GM19025 (cell line): ENCODE data around the gene TOP1.

Experiments
- ATAC-seq: cut with Tn5 transposase; IDR thresholded peaks from one replicate; pipeline ENCODE4 v1.9.1; 2021; ENCODE audit warnings: mild to moderate bottlenecking, low read depth, moderate library complexity; ENCODE audit not compliant: unreplicated experiment

Gene TOP1

DNA sequence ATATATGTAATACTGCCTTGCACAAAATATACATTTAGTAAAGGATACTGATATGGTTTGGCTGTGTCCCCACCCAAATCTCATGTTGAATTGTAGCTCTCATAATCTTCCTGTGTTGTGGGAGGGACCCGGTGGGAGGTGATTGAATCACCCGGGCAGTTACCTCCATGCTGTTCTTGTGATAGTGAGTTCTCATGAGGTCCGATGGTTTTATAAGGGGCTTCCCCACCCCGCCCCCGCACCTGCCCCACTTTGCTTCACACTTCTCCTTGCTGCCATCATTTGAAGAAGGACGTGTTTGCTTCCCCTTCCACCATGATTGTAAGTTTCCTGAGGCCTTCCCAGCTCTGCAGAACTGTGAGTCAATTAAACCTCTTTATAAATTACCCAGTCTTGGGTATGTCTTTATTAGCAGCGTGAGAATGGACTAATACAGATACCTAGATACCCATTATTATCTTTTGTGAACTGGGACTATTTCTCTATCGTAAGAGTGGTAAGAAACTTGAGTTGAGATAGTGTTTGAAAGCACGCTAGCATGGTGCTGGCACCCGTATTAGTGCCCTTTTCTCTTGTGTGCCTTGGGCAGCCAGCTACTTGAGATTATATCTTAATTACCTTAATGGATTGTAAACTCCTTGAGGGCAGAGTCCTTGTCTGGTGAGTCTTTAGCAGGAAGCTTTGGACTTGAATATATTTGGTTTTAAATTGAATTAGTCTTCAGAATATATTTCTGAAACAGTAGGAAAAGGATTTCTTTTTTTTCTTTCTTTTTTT is 25.6 kb downstream of the TOP1 start:
- no peak for ATAC-seq

DNA sequence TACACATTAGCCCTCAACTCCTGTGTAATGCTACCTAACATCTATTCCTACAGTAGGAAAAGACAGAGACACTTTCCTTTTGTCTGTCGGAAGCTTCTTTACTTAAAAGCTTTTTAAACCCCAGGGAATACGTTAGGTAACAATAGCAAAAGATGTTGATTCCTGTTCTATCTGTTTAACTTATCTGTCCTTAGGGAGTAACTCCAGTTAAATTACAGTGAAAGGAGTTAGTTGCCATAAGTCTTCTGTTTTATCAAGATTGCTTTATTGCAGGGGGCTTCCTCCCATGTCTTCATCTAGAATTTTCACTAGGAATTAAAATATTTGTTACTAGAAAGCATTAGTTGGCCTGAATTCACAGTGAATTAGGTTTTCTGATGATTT is 26.2 kb downstream of the TOP1 start:
- no peak for ATAC-seq

DNA sequence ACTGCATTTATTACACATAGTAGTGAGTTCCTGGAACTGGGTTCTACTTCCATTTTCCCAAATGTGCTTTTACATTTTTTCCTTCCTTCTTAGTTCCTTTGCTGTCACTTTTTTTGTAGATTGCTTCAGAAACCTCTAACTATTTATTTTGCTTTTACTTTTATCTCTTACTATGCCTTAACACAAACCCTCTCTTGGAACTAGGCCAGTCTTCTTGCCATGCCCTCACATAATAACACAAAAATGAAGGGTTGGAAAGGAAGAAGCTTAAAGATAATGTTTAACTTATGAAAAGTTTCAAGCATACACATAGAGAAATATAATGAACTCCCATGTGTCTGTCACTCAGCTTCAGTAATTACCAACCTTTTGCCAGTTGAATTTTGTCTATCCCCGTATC is 27.1 kb downstream of the TOP1 start:
- ATAC-seq = no peak

DNA sequence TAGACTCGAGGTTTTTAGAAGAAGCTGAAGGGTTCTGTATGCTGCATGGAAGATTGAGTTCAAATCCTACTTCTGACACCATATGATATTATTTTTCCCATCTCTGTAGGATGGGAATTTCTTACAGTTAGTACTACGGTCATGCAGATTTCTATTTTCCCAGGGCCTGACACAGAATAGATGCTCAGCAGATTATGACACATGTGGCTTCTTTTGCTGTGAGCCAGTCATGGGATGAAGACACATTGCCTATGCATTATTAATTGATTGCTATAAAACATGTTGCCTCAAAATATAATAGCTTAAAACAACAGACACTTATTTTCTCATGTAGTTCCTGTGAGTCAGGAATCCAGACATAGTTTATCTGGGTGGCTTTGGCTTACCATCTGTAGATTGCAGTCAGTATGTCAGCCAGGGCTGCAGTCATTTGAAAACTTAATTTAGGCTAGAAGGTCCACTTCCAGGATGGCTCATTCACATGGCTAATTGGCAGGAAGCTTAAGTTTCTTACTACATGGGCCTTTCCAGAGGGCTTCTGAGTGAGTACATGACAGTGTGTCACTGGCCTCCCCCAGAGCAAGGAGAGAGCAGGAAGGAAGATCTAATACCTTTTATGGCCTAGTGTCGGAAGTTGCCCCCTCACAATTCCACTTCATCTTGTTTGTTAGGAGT is 29.5 kb downstream of the TOP1 start:
- ATAC-seq = no peak

DNA sequence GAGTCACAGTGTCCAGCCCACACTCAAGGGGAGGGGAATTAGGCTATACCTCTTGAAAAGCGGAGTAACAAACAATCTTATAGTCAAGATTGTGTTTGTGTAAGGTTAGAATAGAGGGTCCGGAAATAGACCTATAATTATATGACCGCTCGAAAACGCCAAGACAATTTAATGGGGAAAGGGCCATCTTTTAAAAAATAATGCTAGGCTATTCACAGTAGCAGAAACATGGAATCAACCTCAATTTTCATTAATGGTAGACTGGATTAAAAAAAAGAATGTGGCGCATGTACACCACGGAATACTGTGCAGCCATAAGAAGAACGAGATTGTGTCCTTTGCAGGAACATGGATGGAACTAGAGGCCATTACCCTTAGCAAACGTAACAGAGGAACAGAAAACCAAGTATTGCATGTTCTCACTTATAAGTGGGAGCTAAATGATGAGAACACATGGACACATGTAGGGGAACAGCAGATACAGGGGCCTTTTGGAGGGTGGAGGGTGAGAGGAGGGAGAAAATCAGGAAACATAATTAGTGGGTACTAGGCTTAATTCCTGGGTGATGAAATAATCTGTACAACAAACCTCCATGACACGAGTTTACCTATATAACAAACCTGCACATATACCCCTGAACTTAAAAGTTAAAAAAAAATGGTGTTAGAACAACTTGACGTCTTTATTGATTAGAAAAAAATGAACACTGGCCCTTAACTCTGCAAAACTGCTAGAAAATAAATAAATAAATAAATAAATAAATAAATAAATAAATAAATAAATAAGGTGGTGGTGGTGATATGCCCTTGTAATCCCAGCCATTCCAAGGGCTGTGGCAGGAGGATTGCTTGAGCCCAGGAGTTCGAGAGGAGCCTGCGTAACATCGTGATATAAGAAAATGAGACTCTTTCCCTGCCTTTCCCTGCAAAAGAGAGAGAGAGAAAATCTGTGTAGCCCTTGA is 30.3 kb downstream of the TOP1 start:
- no peak for ATAC-seq

DNA sequence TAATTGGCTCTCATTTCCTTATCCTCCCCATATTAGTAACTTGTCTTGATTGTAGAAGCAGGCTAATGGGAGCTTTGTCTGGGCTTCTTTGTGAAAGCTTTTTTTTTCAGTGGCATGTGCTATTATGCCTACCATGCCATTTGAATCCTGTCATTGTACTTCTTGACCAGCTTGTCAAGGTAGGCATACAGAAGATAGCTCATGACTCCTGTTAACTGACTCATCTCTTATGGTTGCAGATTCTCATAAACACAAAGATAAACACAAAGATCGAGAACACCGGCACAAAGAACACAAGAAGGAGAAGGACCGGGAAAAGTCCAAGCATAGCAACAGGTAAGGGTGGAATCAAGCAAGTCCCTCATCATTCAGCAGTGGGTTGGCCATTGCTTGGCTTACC is 32.5 kb downstream of the TOP1 start:
- no peak for ATAC-seq

DNA sequence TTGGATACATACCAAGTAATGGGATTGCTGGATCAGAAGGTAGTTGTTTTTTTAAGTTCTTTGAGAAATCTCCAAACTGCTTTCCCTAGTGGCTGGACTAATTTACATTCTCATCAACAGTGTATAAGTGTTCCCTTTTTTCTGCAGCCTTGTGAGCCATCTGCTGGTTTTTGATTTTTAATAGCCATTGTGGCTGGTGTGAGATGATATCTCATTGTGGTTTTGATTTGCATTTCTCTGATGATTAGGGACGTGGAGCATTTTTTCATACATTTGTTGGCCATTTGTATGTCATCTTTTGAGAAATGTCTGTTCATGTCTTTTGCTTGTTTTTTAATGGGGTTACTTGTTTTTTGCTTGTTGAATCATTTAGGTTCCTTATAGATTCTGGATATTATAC is 34.8 kb downstream of the TOP1 start:
- ATAC-seq = no peak

DNA sequence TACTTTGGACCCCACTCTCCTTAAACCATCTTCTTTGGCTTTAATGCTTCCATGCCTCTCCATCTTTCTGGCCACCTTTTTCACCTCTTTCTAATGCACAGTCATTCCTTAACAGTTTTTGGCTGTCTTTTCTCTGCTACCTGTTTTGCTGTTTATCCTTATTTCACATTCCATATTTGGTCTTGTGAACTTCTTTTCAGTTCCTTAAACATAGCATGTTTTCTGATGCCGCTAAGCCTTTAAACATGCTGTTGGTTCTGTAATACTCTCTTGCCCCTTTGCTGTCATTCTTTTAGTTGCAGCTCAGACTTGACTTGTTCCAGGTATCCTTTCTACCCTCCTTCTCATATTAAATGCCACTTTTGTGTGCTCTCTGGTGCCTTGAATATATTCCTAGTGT is 35.8 kb downstream of the TOP1 start:
- ATAC-seq = no peak

DNA sequence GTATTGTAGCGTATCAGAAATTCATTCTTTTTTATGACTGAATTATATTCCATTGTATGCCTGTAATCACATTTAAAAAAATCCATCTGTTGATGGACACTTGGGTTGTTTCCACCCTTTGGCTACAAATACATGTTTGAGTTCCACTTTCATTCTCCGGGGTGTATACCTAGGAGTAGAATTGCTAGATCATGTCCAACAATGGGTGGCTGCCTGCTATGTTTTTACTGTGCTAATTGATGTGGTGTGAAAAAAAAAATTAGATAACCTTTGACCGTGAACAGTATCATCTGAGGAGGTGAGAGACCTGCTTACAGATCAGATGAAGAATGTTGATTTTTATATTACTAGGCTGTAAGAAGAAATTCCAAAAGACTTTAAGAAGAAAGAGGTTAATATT is 37.1 kb downstream of the TOP1 start:
- no peak for ATAC-seq

DNA sequence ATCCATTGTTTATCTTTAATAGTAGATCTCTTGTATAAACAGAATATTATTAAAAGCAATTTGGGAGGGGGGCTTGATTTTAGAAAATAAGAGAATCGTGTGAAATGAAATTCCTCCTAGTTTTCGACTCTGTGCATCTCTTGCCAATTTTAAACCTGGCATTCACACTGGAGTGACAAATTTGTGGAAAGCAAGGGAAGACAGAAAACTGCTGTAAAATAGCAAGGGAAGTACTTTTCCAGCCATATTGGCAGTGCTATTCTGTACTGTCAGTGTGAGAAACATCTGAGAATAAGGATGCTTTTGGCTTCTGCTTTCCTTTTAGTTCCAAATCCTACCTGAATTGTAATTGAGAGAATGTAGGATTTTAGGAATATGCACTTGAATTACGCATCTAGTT is 40.2 kb downstream of the TOP1 start:
- no peak for ATAC-seq

DNA sequence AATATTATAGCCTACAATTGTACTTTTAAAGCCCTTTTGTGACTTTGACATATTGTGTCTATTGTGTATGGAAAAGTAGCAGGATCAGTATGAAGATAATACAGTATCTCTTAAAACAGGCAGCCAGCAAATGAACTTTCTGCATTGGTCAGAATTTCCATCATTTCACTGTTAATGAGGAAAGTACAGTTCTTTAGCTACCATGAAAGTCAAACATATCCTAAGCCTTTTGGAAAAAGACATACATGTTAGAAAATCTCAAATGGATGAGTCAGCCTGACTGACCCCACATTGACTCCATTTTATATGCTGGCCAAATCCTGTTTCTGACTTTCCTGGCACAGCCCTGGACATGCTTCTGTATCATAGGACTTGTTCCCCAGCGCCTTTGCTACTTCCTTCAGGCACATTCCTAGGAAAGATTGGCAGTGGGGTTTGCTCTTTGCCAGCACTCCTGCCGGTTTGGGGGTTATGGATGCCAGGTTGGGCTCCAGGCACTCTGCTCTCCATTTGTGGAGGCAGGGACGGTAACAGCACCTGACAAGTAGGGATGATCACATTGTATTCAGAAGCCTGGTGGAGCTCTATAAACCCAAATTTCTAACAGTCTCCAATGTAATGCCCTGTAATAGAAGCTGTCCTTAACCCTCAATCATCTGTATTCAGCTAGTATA is 43.7 kb downstream of the TOP1 start:
- no peak for ATAC-seq

DNA sequence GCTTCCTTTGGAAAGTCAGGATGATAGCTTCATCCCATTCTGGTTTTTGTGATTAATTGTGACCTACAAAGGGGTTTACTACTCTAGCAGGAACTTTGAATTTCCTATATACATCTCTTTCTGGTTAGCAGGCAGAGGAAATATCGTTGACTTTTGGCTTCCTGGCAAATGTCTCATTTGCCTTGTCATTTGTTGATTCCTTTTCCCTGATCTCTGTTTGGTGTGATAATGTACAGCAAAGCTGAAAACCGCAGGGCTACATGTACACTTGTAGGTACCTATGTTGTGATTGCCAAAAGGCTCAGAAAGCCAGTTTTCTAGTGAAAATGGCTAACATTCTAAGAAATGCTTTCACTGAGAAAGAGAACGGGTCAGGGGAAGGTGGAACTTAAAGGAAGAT is 44.3 kb downstream of the TOP1 start:
- ATAC-seq = no peak

DNA sequence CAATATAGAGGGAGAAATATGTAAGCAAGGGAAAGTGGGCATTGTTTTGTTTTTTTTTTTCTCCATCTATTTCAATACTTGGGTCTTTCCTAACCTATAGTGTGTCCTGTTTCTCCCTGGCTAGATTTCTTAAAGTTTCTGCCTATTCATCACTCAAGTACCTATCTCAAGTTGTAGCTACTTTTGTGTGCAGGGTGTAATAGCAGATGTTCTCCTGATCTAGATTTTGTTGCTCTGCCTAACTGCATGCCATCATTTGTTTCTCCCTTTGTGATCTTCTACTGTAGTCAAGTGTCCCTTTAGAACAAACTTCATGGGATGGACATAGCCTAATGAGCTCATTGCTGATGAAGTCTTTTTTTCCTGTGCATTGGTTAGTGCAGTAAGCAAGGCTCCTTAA is 45.8 kb downstream of the TOP1 start:
- ATAC-seq = no peak

DNA sequence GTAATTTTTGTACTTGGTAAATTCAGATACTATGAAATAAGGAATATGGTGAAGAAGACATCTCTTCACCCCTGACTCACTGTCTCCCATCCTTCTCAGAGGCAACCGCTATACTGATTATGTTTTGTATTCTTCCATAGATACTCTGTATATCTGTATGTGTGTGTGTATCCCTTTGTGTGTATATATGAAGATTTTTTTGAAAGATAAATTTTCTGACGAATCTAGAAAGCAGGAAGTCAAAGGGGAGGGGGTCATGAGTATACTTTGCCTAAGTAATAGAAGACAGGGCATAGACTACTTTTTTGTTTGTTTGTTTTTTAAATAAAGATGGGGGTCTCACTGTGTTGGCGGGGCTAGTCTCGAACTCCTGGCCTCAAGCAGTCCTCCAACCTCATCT is 48.2 kb downstream of the TOP1 start:
- no peak for ATAC-seq

DNA sequence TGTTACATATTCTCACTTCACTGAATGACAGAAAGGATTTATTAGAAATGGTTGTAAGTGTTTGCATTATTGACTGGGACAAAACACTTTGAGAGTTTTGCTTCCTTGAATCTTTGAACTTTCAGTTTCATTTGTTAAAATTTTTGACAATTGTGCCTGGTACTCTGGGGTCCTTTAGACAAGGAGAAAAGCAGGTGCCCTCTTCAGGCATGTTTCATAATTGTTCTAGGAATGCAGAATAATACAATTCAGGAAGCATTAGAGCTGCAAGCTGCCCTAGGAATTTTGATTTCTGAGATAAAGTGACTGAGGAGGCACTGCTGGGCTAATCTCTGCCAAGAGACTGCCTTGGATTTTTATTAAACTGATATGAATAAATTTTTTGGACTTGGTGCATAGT is 49.7 kb downstream of the TOP1 start:
- ATAC-seq = no peak

DNA sequence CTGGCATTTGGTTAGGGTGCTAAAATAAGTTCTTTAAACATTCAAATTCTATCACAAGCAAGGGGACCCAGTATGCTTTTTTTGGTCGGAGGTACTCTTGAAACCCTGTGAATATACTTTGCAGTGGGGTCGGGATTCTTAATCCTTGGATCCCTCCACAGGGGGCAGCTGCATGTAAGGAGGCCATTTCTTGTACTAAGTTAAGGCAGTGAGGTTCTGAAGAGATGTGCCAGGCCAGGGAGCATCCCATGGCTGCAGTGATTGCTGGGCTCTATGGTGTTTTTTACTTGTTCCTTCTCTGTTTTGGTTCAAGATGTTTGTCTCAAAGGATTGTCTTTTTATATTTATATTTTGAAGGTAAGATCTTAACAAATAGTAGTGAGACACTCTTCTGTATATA is 50.4 kb downstream of the TOP1 start:
- ATAC-seq = no peak

DNA sequence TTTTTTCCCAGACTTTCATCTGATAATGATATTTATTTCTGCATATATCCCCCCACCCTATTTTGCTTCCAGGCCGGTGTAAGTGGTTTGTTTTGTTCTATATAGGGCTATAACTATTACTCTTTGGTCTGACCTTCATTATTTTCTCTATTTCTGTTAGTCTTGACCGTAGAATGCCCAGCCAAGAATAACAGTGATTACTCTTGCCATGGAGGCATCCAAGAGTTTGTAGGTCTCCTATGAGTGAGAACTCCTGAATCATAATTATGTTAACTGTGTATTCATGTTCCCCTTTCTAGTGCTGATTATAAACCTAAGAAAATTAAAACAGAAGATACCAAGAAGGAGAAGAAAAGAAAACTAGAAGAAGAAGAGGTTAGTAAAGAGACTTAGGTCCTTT is 52.2 kb downstream of the TOP1 start:
- ATAC-seq = no peak

DNA sequence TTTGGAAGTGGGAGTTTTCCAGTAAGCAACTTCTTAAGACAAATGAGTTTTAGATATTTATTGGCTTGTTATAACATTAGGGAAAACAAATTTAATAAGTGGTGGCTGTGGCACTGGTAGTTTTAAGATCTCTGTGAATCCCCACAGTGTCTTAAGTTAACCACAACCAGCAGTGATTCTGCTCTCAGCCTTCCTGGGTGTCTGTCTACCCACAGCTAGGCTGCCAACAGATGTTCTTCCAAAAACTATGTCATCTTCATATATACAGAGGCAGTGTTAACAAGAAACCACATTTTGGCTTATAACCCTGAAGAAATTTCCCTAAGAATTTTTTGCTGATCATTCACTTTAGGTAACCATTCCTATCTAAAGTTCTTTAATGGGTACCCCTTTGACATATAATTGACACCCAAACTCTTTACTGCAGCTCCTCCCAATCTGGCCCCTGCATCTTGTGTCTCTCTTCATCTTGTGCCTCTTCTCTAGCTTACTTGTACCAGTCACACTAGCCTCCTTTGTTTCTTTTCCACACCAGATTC is 52.7 kb downstream of the TOP1 start:
- no peak for ATAC-seq

DNA sequence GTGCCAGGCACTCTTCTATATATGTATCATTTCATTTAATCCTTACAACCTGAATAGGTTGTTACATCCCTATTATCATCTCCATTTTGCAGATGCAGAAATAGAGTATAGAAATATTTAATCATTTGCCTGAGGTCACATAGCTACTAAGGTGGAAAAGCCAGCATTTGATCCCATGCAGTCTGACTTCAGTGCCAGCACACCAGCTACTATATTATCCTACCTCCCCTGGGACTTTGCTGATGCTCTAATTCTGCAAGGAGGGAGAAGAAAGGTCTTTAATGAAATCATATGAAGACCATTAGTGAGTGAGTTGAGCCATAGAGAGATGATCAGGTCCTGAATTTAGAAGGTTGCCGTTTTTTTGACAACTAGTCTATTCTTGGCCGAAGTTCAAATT is 53.7 kb downstream of the TOP1 start:
- no peak for ATAC-seq

DNA sequence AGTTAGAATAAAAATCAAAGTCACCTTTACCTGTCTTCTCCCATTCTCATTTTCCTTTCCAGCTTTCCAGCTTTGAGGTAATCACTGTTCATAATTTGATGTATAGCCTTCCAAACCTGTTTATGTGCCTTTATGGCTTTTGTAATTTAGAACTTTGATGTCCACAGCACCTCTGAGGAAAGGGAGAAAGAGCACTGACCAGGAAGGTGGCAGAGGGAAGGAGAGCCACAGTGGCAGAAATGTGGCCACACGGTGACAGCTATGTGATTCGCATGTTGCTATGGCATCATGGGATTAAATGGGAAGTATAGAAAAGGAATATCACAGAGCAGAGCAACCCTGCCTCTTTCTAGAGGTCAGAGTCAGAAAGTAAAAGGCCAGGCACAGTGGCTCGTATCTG is 57.0 kb downstream of the TOP1 start:
- no peak for ATAC-seq
